ENCODE results near the gene SCAANT1.

DNA sequence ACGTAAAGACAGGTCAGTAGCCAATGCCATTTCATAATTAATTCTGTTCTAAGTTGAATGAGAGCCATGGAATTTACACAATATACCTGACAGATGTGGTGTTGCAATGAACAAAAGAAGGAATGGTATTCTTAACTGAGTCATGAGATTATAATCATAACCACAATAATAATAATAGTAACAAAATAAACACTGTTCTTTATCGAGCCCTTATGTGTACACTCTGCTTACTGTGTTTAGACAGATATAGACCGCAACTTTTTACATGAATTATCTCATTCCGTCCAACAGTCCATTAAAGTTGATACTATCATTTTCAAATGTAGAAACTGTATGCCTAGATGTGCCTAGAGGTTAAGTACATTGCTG is 28.2 kb upstream of the SCAANT1 start:
- no peak for TF ChIP-seq KDM1A (IDR thresholded peaks at IDR 0.05; ENCODE audit: borderline replicate concordance, low read length)
- TF ChIP-seq EZH2 (IDR thresholded peaks at IDR 0.05; ENCODE audit: low read depth, low read length, severe bottlenecking), result no peak
- TF ChIP-seq, protein P1, sequence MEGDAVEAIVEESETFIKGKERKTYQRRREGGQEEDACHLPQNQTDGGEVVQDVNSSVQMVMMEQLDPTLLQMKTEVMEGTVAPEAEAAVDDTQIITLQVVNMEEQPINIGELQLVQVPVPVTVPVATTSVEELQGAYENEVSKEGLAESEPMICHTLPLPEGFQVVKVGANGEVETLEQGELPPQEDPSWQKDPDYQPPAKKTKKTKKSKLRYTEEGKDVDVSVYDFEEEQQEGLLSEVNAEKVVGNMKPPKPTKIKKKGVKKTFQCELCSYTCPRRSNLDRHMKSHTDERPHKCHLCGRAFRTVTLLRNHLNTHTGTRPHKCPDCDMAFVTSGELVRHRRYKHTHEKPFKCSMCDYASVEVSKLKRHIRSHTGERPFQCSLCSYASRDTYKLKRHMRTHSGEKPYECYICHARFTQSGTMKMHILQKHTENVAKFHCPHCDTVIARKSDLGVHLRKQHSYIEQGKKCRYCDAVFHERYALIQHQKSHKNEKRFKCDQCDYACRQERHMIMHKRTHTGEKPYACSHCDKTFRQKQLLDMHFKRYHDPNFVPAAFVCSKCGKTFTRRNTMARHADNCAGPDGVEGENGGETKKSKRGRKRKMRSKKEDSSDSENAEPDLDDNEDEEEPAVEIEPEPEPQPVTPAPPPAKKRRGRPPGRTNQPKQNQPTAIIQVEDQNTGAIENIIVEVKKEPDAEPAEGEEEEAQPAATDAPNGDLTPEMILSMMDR (IDR thresholded peaks at IDR 0.05; ENCODE audit: control extremely low read depth in 1 of 3, insufficient read depth in 1 of 3, low read depth in 1 of 3, low read length in 3 of 3), result no peak
- no peak for TF ChIP-seq POLR2AphosphoS5 (IDR thresholded peaks at IDR 0.05; ENCODE audit: low read depth, low read length)
- TF ChIP-seq, protein P2, sequence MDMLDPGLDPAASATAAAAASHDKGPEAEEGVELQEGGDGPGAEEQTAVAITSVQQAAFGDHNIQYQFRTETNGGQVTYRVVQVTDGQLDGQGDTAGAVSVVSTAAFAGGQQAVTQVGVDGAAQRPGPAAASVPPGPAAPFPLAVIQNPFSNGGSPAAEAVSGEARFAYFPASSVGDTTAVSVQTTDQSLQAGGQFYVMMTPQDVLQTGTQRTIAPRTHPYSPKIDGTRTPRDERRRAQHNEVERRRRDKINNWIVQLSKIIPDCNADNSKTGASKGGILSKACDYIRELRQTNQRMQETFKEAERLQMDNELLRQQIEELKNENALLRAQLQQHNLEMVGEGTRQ (IDR thresholded peaks at IDR 0.05; ENCODE audit: low read length), result no peak
- no peak for TF ChIP-seq BRCA1 (IDR thresholded peaks at IDR 0.05; ENCODE audit: low read depth, low read length)
- no peak for TF ChIP-seq SIN3A (conservative IDR thresholded peaks at IDR 0.05 in 1 of 2, IDR thresholded peaks at IDR 0.05 in 1 of 2; ENCODE audit: low read depth in 1 of 2, low read length in 2 of 2)
